ENCODE measurements around the gene SCRG1. TPM values are rescaled to one million over a fixed set of nuclear protein-coding genes. Genes with fewer than 3 reads are reported as not detected.

Gene SCRG1
- total RNA-seq, 6 donors from 2014 or later, result 0.09 to 0.27 TPM; not detected in 4

GRCh38 chr4:173381610-173382009 lies 17.3 kb downstream of the SCRG1 start:
- no peaks in the 10 kb centered on the region for H3K9me3 ChIP-seq
- no peak for ATAC-seq (ENCODE audit: low FRiP score in 2 of 2)
- 33 to 50% methylated on average over 1 of the region's 1 CpG for WGBS, 2 donors
- no peak for DNase-seq
- no peaks in the 10 kb centered on the region for H3K36me3 ChIP-seq
- H3K27me3 ChIP-seq, result no peaks in the 10 kb centered on the region
- no peak overlapping the region for H3K27ac ChIP-seq
- TF ChIP-seq POLR2AphosphoS5 (IDR thresholded peaks at IDR 0.05) (no peak), CTCF (IDR thresholded peaks at IDR 0.05) (no peak), POLR2A (IDR thresholded peaks at IDR 0.05) (no peak), EP300 (IDR thresholded peaks at IDR 0.05) (no peak)
- no peaks in the 10 kb centered on the region for H3K4me1 ChIP-seq
- no peak overlapping the region for H3K4me3 ChIP-seq

GRCh38 chr4:173380987-173381386 lies 17.9 kb downstream of the SCRG1 start:
- ATAC-seq (ENCODE audit: low FRiP score in 2 of 2), result no peak
- TF ChIP-seq CTCF (IDR thresholded peaks at IDR 0.05), result no peak
- no peak for TF ChIP-seq POLR2AphosphoS5 (IDR thresholded peaks at IDR 0.05)
- TF ChIP-seq EP300 (IDR thresholded peaks at IDR 0.05), result no peak
- no peak for TF ChIP-seq POLR2A (IDR thresholded peaks at IDR 0.05)
- DNase-seq, result no peak
- H3K36me3 ChIP-seq, result no peaks in the 10 kb centered on the region
- H3K9me3 ChIP-seq, result no peaks in the 10 kb centered on the region
- H3K27ac ChIP-seq, result no peak overlapping the region
- no peaks in the 10 kb centered on the region for H3K4me1 ChIP-seq
- H3K4me3 ChIP-seq, result no peak overlapping the region
- H3K27me3 ChIP-seq, result no peaks in the 10 kb centered on the region

GRCh38 chr4:173379929-173380328 lies 19.0 kb downstream of the SCRG1 start:
- Histone ChIP-seq H3K4me1 (peaks cover 0 to 3% (median 0%) of the 10 kb centered on the region in 4 donors), H3K4me3 (no peak overlapping the region), H3K36me3 (no peaks in the 10 kb centered on the region), H3K27ac (no peak overlapping the region), H3K9me3 (no peaks in the 10 kb centered on the region), H3K27me3 (no peaks in the 10 kb centered on the region)
- WGBS, 2 donors, result 96 to 98% methylated on average over 3 of the region's 3 CpGs
- DNase-seq (no peak), ATAC-seq (ENCODE audit: low FRiP score in 2 of 2) (no peak)
- TF ChIP-seq POLR2A (IDR thresholded peaks at IDR 0.05) (no peak), CTCF (IDR thresholded peaks at IDR 0.05) (no peak), EP300 (IDR thresholded peaks at IDR 0.05) (no peak)

DNA sequence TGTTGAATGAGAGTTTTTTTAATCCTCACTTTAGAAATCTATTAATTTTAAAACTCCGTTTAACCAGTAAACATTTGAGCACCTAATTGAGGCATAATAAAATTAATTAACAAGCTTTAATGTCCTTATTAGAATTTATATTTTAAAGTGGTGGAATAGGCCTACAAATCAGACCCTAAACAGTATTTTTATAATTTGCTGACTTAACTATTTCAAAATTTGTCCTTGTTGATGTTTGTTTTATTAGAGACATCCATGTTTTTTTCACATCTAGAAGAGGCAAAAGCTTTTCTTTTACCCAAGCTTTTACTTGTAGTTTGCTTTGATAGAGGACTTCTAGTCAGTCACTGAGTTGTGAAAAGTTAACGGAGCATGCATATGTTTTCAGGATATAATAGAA lies 24.3 kb downstream of the SCRG1 start:
- Histone ChIP-seq H3K36me3 (peaks cover 0 to 3% (median 0%) of the 10 kb centered on the region in 4 donors), H3K27me3 (no peaks in the 10 kb centered on the region), H3K4me1 (peaks cover 5 to 17% (median 12%) of the 10 kb centered on the region in 4 donors), H3K4me3 (no peak overlapping the region), H3K9me3 (no peaks in the 10 kb centered on the region), H3K27ac (no peak overlapping the region)
- DNase-seq (no peak), ATAC-seq (ENCODE audit: low FRiP score in 2 of 2) (no peak)
- TF ChIP-seq POLR2A (IDR thresholded peaks at IDR 0.05) (no peak), CTCF (IDR thresholded peaks at IDR 0.05) (no peak), EP300 (IDR thresholded peaks at IDR 0.05) (no peak), POLR2AphosphoS5 (IDR thresholded peaks at IDR 0.05) (no peak)
- WGBS, 2 donors, result 97 to 99% methylated on average over 2 of the region's 2 CpGs

Measured in upper lobe of left lung (tissue), 6 donors.